AG09319 (cell line): ENCODE results near the gene BBS7.

Source experiments
- DNase-seq: peaks from one replicate; pipeline ENCODE4 v3.0.0-alpha.2; 2010; ENCODE audit warnings: low read depth; ENCODE audit errors: extremely low read depth
- TF ChIP-seq, protein P1 (sequence below): IDR thresholded peaks from 2 replicates; pipeline ENCODE4 v1.5.1; 2011; ENCODE audit warnings: low read depth, mild to moderate bottlenecking, inconsistent platforms, low read length, moderate library complexity

BBS7 gene

DNA sequence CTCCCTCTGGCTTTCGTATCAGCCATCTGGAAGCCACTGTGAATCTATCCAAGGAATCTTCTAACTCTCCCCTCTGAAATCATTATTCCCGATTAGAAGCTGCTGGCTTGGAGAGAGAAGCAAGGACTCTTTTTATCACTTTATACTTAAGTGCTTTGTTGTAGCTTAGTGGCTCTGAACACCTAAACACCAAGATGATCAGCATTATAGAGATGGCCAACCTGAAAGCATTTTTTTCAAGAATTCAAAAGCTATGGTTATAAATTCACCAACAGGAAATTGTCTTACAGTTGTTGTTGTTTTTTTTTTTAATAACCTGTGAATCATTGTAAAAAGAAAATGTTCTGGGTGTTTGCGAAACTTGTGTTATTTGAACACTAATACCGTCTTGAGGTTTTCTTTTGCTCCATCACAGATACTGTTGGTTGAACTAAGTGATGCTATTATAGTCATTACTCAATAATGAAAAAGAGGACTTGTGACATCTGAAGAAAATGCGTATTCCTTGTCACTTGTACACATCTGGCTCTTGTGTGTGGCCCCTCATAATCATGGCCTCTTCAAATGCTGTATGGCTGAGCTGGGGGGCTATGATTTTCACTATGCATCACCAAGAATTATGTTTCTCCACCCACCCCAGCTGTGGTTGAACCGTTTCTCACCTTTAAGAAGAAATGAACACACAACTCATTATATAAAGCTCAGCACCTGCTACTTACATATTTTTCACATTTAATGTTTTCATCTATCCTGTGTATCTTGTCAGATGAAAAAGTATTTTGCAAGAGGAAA lies 93.5 kb downstream of the BBS7 start:
- no peak for DNase-seq
- TF ChIP-seq, protein P1, sequence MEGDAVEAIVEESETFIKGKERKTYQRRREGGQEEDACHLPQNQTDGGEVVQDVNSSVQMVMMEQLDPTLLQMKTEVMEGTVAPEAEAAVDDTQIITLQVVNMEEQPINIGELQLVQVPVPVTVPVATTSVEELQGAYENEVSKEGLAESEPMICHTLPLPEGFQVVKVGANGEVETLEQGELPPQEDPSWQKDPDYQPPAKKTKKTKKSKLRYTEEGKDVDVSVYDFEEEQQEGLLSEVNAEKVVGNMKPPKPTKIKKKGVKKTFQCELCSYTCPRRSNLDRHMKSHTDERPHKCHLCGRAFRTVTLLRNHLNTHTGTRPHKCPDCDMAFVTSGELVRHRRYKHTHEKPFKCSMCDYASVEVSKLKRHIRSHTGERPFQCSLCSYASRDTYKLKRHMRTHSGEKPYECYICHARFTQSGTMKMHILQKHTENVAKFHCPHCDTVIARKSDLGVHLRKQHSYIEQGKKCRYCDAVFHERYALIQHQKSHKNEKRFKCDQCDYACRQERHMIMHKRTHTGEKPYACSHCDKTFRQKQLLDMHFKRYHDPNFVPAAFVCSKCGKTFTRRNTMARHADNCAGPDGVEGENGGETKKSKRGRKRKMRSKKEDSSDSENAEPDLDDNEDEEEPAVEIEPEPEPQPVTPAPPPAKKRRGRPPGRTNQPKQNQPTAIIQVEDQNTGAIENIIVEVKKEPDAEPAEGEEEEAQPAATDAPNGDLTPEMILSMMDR = no peak
